Hepatocyte (in vitro differentiated cells): ENCODE results near the gene GBX1.

ENCODE experiments used
- EZH2phosphoT487 ChIP-seq: fragments of 200-600 bp; sonication (generic); IDR thresholded peaks from one replicate; pipeline ENCODE4 v1.6.1; 2018; ENCODE audit warnings: antibody characterized with exemption, mild to moderate bottlenecking, low read depth, moderate library complexity; ENCODE audit not compliant: unreplicated experiment, severe bottlenecking
- TF ChIP-seq, protein P1 (sequence below): fragments of 200-600 bp; sonication (generic); IDR thresholded peaks from 2 replicates; pipeline ENCODE4 v1.5.1; 2016; ENCODE audit warnings: antibody characterized with exemption, mild to moderate bottlenecking; ENCODE audit not compliant: poor library complexity

DNA sequence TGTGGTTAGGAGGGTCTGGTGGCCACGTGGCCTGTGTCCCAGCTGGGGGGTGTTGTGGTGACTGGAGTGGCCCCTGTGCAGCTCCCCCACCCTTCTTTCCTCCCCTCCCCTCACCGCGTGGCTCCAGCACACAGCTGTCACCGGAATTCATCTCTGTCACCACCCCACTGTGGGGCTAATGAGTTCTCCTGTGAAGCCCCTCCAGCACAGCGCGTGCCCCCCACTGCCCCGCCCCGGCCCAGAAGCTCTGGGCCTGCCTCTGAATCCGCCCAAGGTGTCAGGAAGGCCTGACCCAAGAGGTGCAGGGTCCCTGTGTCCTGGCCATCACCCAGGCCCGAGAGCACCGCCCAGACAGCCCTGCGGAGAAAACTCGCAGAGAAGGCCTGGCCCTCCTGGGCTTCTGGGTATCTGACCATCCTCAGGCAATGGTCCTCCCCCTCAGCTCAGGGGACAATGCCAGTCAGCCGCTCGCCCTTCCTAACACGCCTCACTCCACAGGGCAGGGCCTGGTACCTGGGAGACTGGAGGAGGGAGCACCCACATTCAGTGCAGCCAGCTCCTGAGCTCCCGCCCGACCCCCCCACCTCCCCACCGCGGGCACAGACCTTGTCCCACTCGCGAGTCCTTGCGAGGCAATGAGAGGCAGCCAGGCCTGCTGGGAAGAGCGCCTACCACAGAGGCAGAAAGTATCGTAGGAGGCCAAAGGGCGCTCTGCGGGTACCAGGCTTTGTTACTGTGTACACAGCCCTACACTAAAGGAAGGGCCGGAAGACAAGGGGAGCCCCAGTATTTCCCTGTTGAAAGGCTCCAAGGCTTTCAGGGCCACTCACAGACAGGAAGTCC is 38.2 kb downstream of the GBX1 start:
- TF ChIP-seq, protein P1, sequence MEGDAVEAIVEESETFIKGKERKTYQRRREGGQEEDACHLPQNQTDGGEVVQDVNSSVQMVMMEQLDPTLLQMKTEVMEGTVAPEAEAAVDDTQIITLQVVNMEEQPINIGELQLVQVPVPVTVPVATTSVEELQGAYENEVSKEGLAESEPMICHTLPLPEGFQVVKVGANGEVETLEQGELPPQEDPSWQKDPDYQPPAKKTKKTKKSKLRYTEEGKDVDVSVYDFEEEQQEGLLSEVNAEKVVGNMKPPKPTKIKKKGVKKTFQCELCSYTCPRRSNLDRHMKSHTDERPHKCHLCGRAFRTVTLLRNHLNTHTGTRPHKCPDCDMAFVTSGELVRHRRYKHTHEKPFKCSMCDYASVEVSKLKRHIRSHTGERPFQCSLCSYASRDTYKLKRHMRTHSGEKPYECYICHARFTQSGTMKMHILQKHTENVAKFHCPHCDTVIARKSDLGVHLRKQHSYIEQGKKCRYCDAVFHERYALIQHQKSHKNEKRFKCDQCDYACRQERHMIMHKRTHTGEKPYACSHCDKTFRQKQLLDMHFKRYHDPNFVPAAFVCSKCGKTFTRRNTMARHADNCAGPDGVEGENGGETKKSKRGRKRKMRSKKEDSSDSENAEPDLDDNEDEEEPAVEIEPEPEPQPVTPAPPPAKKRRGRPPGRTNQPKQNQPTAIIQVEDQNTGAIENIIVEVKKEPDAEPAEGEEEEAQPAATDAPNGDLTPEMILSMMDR = no peak
- no peak for TF ChIP-seq EZH2phosphoT487
